Stimulated activated CD8-positive, alpha-beta memory T cell treated with anti-CD3 and anti-CD28 coated beads, Interleukin-2, amount 100 ng/mL, for 1 hour (primary cell): ENCODE data around the gene FAM131C.

ENCODE experiments used
- DNase-seq, 2 donors: peaks; one replicate each; pipeline ENCODE4 v3.0.0-alpha.2; 2020; ENCODE audit warnings: low read depth in 2 of 2

FAM131C gene

DNA sequence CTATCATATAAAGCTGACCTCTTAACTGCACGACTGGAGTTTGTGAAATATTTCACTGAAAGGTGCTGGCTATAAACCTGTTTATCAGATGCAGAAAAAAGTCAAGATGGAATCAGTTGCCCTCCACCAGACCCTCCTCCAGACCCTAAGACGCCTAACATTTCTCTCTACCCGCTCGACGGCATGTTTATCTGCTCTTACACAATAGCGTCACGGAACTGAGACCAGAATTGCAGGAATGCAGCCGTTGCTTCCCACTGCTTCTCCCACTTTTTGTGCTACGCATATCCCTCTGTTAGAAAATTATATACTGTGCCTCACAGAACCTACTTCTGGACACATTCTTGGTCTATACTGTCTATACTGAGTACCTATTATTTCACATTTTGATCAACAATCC, 28.2 kb upstream of the FAM131C start:
- no peak for DNase-seq

DNA sequence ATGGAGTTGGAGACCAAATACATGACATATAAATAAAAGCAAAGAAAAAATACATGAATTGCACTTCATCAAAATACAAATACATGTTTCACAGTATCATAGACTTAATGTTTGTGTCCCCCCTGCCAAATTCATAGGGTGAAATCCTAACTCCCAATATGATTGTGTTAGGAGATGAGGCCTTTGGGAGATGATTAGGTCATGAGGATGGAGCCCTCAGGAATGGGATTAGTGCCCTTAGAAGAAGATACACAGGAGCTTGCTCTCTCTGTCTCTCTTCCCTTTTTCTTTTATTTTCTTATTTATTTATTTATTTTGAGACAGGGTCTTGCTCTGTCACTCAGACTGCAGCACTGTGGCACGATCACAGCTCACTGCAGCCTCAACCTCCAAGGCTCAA, 26.0 kb upstream of the FAM131C start:
- no peak for DNase-seq

DNA sequence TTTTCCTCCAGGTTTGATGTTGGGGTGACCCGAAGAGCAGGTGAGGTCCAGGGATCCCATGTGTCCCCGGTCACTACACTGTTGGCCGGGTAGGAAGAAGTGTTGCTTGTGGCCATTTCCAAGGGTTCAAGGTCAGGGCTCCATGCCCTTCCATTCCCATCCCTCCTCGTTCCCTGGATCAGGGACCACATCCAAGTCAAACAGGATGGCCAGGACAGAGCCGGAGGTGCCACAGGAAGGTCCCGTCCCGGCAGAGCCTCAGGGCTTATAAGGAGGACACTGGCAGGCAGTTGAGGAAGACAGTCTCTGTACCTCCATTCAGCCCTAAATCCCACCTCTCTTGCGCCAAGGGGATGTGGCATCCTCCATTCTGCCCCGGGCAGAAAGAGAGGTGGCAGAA, 22.0 kb upstream of the FAM131C start:
- DNase-seq, result no peak

DNA sequence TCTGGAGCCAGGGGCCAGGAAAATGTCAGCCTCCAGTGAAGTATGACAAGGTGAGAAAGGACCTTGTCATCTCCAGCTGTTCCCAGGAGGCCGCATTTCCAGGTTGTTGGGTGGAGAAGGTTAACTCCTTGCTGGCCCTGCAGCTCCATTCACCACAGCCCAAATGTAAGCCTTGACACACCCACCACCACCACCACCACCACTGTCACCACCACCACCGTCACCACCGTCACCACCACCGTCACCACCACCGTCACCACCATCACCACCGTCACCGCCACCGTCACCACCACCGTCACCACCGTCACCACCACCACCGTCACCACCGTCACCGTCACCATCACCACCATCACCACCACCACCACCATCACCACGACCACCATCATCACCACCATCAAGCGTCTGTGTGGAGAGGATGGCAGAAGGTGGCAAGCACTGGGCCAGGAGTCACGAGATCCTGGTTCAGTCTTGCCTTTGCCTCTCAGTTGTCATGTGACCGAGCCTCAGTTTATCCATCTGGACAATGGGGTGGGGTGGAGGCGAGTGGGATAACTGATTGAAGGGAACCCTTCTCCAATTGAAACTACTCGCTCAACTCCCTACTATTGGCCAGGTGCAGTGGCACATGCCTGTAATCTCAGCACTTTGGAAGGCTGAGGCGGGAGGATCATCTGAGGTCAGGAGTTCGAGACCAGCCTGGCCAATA, 21.2 kb upstream of the FAM131C start:
- no peak for DNase-seq

DNA sequence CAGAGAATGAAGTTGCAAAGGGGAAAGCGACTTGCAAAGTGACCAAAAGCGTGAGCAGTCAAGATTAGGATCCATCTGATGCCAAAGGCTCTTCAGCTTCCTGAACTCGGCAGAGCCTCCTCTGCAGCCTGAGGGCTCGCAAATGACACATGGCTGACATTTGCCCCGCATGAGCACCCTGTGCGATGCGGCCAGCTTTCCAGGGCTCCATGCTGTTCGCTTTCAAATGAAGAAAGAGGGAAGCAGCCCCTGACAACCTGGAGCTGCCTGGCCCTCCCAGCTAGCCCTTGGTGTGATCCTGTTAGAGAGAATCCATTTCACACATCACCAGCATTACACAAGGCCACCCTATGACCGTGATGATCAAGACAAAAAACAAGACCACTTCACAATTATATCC, 20.2 kb upstream of the FAM131C start:
- no peak for DNase-seq

DNA sequence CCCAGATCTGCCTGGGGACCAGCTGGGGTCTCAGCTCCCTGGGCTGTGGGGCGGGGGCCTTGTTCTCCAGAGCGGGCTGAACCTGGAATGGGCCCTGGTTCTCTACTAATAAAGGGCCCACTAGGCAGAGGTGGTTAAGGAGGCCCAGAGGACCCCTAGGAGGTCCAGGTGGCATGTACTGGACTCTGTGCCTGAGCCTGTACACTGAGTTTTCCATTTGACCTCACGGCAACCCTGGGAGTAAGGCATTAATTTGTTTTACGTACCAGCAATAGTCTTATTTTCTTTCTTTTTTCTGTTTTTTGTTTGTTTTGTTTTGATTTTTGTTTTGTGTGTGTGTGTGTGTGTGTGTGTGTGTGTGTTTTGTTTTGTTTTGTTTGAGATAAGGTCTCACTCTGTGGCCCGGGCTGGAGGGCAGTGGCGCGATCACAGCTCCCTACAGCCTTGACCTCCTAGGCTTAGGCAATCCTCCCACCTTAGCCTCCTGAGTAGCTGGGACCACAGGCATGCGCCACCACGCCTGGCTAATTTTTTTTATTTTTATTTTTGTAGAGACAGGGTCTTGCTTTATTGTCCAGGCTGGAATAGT, 19.6 kb upstream of the FAM131C start:
- DNase-seq, result no peak

DNA sequence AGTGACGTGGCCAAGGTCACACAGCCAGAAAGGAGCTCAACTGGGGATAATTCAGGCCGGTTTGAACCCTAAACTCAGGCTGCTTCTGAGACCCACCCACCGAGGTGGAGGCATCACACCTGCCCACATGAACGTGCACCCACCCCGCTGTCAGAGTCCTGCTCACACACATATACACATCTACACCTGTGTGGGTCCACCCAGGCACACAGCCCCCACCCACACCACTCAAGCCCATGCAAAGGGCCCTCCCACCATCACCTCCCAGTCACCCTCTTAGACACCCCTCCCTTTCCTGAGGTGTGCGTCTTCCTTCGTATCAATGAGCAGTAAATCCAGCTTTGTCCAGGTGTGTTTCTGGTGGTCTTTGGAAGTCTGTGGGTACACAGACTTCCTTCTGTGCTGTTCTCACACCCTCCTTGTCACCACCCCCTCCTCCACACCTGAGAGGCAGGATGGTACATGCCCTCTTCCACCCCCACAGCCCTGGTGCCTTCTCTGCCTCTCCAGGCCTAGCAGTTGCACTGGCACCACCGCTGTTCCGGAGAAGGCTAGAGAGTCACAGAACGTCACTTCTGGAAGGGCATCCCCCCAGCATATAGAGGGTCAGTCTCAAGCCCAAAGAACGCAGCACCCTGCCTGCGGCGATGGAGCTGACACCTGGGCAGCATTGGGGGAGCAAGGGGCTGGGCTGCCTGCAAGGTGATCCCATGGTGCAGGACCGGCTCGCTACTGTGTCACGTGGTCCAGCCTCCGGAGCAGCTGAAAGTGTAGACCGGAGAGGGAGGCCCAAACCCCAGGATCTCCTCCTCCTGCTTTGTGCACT, 18.9 kb upstream of the FAM131C start:
- DNase-seq, result no peak

DNA sequence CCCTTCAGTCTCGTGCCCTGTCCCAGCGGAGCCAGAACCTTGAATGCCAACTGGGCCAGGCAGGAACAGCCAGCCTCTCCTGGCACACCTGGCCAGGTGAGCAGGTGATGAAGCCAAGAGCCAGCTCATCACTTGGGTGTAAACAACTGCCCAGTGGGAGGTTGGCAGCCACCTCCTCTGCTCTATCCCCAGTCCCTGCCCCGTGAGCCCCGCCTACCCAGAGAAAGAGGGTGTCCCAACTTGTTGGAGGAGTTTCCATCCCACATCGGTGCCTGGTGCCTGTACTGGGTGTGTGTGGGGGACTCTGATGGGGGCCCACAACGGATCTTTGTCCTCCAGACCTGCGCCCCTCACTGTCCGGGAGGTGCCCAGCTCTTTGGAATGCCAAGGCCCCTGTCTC, 17.8 kb upstream of the FAM131C start:
- no peak for DNase-seq

DNA sequence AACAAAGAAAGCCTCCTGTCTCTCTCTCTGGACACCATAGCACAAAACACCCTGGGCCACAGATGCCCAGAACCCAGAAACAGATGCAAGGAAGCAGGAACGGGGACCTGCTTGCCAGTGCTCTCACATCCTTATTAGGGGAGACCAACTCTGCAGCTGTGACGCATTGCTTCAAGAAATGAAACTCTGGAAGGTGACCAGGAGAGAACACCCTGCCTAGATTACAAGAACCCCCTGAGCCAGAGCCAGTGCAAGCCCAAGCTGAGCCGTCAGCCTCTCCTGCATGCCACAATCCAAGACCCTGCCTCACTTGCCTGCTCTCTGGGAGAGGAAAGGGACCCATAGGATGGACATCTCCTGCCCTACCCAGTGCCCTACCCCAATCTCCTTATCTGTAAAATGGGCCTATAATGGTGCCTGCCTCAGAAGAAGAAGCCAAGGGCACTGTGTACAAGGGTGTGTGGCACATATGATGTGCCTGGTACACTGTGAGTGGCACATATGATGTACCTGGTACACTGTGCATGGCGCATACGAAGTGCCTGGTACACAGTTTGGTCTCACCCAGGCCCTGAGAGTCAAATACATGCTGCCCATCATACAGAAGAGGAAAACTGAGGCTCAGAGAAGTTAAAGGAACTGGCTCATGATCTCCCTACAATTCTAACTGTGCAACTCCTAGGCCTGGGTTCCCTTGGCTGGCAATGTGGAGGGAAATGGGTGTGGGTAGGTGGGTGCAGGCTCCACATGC, 16.8 kb upstream of the FAM131C start:
- DNase-seq, result no peak

DNA sequence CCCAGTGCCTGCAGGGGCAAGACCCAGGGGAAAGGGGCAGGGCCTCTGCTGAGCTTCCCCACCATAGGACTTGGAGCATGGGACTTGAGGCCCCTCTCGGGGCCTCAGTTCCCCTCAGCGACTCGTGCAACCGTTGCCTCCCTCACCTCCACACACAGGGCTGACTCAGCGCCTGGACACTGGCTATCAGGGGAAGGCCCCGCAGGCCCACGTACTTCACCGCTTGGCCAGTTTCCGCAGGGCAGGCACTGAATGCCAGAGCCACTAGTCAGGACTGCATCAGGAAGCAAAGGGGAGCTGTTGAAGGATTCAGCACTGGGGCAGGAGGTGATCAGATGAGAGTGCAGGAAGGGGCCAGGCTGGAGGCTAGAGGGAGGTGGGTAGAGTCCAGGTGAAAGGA, 15.5 kb upstream of the FAM131C start:
- no peak for DNase-seq

DNA sequence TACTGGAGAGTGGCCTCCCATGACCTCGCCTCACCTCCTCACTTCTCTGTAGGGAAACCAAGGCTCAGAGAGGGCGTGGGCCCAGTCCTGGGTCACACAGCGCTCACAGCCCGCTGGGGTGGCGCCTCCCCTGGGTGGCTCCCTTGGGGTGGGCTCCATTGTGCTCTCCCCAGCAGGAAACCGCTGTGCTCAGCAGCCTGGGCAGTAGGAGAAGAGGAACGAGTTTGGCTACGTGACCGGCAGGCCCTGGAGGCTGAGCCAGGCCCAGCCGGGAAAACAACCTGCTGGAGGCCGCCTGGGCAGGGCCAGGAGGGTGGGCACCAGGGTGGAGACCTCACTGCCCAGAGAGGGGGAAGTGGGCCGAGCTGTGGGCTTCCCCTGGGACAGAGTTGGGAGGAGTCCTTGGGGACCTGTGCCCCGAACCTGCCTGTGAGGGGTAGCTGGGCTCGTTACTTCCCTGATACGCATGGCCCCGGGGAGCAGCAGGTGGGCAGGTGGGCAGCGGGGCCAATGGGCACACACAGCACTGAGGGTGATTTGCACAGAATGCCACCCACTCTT, 15.0 kb upstream of the FAM131C start:
- DNase-seq, result no peak

DNA sequence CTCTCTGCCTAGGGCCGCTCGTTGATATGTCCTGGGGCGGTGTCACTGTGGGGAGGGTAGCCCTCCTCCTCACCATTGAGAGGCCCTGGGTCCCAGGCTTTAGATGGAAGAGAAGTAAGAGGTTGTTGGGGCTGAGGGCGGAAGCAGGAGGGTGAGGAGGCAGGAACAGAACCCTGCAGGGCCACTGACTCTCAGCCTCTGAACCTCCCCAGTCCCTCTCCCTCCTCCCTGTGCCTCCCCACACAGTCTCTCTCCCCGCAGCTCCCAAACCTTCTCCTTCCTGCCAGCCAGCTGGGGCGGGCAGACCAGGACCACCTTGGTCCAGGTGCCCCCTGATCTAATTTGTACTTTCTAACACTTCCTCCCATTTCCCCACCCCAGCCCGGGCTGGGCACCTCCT, 14.3 kb upstream of the FAM131C start:
- no peak for DNase-seq

DNA sequence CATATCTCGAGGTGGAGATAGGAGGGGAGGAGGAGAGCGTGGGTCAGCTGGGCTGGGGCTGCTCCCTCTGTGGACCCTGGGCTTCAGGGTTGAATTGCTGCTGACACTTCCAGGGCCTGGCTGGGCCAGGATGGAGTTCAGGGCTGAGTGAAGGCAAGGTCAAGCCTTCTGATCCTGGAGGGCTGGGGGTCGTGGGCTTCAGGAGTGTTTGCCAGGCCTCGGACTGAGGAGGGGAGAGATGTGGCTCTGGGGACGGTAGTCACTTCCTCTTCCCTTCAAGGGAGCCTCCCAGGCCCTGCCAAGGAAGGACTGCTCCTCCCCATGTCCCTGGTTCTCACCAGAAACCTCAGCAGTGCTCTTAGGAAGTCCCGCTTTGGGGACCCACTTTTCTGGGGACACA, 12.1 kb upstream of the FAM131C start:
- DNase-seq, result no peak

DNA sequence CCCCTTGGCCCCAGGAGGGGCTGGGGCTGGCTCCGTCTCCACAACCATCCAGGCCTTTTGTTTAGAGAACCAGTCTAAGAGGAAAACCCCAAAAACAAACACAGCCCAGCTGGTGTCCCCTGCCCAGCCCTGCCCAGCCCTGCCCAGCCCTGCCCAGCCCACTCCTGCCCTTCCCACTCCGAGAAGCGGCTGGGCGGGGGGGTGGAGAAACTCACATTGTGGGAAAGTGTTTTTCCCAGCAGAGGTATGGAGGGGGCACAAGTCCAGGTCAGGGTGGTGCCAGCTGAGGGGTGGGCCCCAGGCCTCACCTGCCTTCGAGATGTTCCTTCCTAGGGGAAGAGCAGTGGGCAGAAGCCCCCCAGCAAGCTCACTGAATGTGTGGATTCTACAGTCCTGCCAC, 10.0 kb upstream of the FAM131C start:
- DNase-seq, result no peak

DNA sequence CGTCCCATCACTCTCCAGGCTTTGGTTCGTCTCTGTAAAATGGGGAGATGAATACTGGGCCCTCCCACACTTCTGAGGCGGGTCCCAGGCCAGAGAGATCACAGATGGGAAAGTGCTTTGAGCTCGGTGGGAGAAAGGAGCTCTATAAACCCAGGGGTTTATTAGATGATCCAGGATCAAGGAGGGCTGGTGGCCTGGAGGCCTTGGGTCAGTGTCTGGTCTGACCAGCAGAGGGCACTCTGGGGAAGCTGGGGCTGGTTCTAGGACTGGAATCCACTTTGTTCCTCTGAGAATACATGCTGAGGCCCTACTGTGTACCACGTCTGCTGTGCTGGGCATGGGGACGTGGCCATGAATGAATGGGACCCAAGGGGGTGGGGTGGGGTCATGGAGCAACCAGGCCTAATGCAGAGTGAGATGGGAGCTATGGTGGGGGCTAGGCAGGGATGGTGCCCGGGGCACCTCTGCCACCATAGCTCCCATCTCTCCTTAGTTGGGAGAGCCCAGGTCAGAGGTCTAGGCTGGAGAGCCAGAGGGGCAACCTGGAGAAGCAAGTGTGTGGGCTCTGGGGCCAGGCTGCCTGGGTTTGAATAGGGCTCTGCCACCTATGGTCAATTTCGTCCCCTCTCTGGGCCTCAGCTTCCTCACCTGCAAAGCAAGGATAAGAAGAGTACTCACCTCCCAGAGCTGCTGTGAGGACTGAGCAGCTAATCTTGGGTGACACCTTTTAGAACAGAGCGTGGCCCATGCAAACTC, 9.0 kb upstream of the FAM131C start:
- DNase-seq, result peak in 1 of 2 donors; percentile 35

DNA sequence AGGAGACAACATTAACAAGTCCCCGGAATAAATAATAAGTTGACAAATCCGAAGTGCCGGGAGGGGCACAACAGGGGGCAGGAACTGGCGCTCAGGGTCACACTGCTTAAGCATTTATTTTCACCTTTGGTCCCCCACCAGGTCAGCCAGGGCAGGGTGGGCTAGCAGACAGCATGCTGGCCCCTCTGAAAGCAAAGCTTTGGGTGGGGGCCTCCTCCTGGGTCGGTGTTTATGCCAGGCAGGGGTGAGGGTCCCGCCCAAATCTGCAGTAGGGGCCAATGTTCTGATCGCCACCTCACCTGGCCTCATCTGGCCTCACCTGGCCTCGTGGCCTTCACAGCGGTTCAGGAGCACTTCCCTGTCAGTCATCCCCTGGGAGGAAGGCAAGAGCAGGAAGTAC, 8.2 kb upstream of the FAM131C start:
- DNase-seq, result no peak

DNA sequence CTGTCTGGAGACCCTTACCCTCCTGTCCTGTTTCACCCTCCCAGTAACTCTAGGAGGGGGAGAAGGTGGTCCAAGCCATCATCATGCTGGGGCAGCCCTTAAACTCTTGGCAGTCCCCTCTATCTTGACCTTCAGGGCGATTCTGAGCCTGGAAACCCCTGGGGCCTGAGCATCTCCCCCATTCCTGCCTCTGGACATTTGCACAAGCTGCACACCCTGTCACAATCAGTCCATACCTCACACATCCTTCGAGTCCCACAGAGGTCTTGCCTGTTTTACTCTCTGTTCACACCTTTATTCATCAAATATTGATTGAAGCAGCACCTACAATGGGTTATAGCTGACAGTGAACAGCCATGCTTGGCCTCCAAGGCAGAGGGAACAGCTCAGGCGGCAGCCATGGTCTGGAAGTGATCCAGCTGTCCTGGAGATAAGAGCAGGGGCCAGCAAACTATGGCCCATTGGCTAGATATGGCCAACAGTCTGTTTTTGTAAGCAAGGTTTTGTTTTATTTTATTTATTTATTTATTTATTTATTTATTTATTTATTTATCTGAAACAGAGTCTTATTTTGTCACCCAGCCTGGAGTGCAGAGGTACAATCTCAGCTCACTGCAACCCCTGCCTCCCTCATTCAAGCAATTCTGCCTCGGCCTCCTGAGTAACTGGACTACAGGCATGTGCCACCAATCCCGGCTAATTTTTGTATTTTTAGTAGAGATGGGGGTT, 7.1 kb upstream of the FAM131C start:
- no peak for DNase-seq

DNA sequence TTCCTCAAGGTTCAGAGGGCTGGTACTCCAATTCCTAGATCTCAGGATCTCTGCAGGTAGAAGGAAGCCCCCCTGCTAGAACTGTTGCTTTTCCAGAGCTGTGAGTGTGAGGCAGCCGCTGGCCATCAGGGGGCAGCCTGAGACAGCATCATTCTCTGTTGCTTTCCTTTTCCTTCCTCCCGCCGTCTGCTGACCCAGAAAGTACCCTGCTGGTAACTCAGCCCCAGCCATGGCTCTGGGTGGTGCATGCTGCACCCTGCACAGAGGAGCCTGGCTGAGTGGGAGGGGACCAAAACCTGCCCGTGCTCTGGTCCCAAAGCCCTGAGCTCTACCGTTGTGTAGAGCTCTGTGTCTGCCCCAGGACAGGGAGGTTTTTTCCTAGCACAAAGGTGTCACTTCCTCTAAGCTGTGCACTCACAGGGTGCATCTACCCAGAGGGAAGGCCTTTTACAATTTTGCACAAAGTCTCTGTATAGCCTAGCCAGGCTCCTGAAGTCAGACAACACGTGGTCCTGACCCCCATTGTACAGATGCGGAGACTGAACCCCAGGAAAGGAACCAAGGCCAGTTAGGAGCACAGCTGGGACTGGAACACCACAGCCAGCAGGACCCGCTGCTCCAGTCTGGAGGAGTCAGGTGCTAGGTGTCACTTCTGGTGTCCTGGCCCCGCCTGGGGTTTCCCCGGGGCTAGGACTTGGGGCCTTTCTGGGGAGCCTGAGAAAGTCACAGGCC, 5.6 kb upstream of the FAM131C start:
- DNase-seq, result peak; percentile 46 to 48

DNA sequence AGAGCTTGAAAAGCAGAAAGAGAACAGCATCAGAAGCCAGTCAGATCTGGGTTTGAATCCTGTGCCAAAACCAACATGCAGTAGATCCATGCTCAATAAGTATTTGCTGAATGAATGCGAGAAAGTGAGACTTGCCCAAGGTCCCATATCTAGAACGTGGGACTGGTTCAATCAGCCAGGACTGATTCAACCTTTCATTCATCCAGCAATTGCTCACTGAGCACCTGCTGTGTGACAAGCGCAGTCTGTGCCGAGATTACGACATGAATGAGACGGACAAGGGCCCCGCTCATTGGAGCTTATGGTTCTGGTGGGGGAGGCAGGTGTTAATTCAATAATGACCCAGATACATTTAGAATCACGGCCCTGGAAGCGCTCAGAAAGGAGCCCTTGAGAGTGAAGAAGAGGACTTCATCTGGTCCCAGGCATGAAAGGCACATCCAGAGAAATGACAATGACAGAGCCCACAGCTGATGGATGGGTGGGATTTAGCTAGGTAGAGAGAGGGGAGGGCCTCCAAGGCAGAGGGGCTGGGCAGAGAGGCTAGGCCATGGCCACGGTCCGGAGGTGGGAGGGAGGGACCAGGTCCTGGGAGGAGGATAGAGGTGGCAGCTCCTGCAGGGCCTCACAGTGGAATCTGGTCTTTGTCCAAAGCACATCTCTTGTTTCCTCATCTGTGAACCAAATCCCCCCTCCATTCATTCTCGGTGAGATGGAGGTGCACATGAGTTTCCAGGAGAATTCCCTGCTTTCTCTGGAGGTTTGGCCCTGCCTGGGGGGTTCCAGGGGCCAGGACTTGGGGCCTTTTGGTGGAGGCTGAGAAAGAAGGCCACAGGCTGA, 4.2 kb upstream of the FAM131C start:
- no peak for DNase-seq
